NCI-H2196 (cell line): ENCODE data around the gene TRMT1L.
"Not testable (repeated sequence)": the region's sequence is repeated elsewhere in the genome, so short reads cannot be mapped to it uniquely, and the experiment has no call there.

ENCODE experiments used
- DNase-seq: peaks from one replicate; lab custom pipeline; 2025; ENCODE audit not compliant: unreplicated experiment; lab: John Stamatoyannopoulos, UW

The TRMT1L gene

GRCh38 chr1:185156854-185157598, at the start of gene TRMT1L, which contains the start of gene SWT1:
TRMT1L (minus strand) TSS chr1:185156953; CDS start chr1:185156712, 241 bp downstream.
SWT1 (plus strand) TSS chr1:185157167; CDS start chr1:185160842, 3,675 bp downstream.
- DNase-seq, result peak; percentile 98

DNA sequence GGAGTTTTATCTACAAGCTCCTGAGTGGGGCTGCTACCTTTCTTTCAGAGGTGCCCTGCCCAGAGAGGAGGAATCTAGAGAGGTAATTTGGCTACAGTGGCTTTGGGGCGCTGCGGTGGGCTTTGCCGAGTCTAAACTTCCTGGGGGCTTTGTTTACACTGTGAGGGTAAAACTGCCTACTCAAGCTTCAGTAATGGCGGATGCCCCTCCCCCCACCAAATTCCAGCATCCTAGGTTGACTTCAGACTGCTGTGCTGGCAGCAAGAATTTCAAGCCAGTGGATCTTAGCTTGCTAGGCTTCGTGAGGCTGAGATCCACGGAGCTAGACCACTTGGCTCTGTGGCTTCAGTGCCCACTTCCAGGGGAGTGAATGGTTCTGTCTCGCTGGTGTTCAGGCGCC, 44.1 kb upstream of the TRMT1L start:
- DNase-seq, result no peak

DNA sequence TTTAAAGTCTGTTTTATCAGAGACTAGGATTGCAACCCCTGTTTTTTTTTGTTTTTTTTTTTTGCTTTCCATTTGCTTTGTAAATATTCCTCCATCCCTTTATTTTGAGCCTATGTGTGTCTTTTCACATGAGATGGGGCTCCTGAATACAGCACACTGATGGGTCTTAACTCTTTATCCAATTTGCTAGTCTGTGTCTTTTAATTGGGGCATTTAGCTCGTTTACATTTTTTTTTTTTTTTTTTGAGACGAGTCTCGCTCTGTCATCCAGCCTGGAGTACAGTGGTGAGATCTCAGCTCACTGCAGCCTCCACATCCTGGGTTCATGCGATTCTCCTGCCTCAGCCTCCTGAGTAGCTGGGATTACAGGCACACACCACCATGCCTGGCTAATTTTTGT, 42.0 kb upstream of the TRMT1L start:
- not testable (repeated sequence) for DNase-seq

DNA sequence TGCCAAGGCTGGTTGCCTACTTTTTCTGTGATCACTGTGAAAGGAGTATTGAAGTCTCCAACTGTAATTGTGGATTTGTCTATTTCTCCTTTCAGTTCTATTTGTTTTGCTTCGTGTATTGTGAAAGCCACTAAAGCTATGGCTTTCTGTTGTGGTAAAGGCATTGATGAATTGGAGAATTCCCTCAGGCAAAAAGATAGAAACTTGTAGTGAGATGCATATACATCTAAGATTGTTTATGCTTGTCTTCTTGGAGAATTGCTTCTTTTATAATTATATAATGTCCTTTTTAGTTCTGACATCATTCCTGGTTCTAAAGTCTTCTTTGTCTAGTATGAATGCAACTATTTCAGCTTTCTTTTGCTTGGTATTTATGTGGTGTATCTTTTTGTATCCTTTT, 37.0 kb upstream of the TRMT1L start:
- DNase-seq, result no peak

GRCh38 chr1:185170291-185170848, 13.6 kb upstream of the TRMT1L start:
- DNase-seq, result peak; percentile 51

DNA sequence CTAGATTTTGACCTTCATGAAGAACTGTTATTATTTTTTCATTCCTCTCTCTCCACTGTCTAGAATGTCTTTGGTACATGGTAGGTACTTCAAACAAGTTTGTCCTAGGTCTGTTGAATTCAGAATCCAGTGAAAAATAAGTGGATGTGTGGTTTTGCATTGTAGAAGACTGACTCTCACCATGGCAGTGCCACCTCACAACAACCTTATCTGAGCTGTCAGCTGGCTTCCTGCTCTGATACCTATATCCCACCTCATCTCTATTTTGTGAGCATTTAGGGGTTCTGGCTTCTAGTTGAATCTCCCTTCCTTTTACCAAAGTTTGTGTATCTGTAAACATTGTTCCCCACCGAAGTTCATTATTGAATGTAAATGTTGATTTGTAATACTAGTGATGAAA, 9.4 kb upstream of the TRMT1L start:
- no peak for DNase-seq

- no peak for DNase-seq
Measured at GRCh38 chr1:185162491-185162890, 5.7 kb upstream of the TRMT1L start.

DNA sequence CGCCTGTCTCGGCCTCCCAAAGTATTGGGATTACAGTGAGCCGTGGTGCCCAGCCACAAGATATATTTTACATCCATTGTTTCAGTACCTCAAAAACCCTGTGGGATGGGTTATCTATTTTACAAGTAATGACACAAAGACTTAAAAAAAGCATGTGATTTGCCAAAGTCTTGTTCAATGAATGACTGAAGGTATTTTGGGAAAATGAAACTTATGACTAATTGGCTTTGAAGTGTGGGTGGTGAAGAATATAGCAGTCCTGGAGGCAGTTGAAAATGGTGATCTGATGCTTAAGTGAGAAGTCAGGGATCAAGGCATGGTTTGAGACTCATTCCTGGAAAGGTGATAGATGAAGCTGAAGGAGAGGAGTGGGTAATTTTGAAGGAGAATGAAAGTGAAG, 3.2 kb upstream of the TRMT1L start:
- DNase-seq, result no peak

- DNase-seq, result peak; percentile 6
Measured at GRCh38 chr1:185158800-185159199, 2.0 kb upstream of the TRMT1L start.

- DNase-seq, result no peak
Measured at GRCh38 chr1:185157599-185158412, 1.1 kb upstream of the TRMT1L start.

DNA sequence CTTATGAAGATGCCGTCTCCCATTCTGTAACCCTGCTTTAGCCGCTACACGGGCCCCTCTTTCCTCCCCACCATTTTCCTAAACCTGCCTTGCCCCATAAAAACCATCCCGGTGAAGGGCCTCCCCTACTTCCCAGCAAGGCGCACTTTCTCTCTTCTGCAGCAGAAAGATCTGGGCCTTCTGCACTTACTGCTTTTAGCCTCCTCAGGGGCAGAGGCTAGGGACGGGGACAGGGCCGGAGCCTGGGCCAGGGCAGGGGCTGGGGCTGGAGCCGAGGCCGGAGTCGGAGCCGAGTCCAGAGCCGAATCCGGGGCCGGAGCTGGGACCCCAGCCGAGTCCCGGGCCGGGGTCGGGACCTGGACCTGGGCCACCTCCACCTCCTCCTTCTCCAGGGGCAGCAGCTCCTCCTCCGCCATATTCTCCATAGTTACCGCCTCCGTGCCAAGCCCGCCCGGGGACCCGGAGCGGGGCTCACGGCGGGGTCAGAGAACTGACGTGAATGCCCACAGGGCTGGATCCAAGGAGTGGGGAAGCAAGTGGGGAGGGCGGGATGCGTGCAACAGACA, 382 bp downstream of the TRMT1L start:
- no peak for DNase-seq

- DNase-seq, result peak; percentile 20
Measured at GRCh38 chr1:185155600-185156287, 1.0 kb downstream of the TRMT1L start.

DNA sequence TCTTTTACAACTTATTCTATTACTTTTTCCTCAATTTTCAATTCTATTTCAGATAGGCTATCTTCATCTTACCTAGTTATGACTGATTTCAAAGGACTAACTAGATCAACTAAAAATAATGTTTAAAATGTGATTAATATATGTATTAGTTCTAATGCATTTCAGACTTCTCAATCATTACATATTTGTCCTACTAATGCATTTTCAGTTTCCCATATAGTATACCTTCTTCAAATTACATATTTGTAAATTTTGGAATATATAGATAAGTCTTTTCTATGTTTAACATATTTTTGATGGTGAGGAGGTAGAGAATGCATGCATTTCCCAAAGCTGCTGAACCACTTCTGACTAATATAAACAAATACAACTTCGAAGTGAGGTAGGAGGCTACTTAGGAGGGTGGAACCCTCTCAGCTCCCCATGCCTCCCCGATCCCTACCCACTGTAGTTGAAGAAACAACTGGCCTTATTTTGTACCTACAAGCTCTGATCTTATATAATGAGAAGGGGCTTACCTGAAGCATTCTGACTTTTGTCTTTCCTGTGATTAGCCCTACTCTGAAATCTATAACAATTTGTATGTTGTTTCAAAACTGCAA, 1.7 kb downstream of the TRMT1L start:
- no peak for DNase-seq

- no peak for DNase-seq
Measured at GRCh38 chr1:185152187-185152767, 4.5 kb downstream of the TRMT1L start.

- DNase-seq, result no peak
Measured at GRCh38 chr1:185151215-185151614, 5.5 kb downstream of the TRMT1L start.

DNA sequence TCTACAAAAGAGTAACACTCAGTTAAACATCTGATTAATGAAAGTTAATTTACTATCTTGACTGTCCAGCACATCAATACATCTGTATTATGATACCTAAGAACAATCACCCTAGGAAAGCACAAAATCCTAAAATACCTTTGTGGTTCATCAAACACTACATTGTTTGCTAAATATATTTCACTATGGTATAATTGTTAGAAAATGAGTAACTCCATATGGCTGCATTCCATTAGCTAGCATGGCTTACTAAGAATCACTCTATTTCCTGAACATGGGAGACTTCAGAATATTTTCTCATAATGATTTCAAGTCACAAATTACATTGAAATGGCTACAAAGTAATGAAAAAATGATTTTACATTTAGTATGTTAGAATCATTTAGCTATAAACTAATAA, 12.5 kb downstream of the TRMT1L start:
- no peak for DNase-seq

- peak; percentile 70 for DNase-seq
Measured at GRCh38 chr1:185139246-185139645, 17.5 kb downstream of the TRMT1L start.

GRCh38 chr1:185137896-185138545, 18.7 kb downstream of the TRMT1L start:
- no peak for DNase-seq

- no peak for DNase-seq
Measured at GRCh38 chr1:185132534-185132933, 24.2 kb downstream of the TRMT1L start.

DNA sequence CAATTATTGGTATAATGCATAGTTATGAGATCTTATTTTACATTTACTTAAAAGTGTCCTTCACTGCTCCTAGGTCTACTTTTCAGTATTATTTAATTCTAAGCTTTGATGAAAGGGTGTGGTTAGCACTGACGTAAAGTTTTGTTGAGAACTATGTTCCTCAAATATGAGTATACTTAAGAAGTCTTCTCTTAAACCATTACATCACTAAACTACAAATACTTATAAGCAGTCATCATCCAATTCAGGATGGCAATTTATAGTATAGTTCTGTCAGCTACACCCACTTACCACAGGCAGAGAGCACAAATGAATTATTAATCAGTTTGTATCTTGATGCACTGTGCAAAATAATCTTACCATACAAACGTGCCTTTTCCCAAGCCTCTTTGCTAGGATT, 27.0 kb downstream of the TRMT1L start:
- DNase-seq, result no peak
